ENCODE data around the gene EGF. TPM values are rescaled to one million over a fixed set of nuclear protein-coding genes. Genes with fewer than 3 reads are reported as not detected.
"Not testable (repeated sequence)": the region's sequence is repeated elsewhere in the genome, so short reads cannot be mapped to it uniquely, and the experiment has no call there.

EGF gene
- polyA plus RNA-seq, 1 donor: 10.3 TPM

DNA sequence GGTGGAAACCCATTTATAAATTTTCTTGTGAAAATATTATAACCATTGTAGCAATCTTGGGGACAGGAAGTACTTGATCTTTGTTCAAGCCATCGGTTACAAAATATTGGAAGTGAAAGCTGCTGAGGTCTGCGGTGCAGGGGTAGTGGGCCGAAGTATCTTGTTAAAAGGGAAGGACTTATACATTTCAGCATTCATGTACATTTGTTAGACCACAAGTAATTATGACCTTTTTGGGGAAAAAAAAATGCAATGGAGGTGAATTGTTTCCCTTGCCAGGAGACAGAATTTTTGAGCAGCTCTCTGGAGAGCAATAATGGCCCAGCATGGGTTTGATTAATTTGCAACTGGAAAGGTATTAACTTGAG, 121.3 kb downstream of the EGF start:
- DNase-seq (ENCODE audit: low read depth): no peak

DNA sequence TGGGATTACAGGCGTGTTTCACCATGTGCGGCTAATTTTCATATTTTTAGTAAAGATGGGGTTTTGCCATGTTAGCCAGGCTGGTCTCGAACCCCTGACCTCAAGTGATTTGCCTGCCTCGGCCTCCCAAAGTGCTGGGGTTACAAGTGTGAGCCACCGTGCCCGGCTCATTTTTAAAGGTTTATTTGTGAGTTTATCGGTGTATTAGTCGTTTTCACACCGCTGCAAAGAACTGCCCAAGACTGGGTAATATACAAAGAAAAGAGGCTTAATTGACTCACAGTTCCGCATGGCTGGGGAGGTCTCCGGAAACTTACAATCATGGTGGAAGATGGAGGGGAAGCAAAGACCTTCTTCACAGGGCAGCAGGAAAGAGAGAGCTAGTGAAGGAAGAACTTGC, 126.5 kb downstream of the EGF start:
- not testable (repeated sequence) for DNase-seq (ENCODE audit: low read depth)

DNA sequence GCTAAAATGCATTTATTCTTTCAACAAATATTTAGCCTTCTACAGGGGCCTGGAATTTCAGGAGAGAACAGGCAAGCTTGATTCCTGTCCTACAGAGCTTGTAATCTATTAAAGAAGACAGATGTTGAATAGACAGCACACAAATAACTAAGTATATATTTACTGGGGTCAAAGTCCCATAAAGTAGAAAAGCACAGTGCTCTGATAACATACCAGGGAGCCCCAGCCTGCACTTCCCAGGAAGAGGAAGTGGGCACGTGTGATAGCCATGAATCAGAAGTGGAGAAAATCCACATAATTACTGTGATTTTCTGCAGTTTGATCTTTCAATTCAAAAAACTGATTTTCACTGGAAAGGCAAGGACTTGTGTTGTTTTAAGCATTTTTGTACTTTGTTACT, 129.1 kb downstream of the EGF start:
- no peak for DNase-seq (ENCODE audit: low read depth)

DNA sequence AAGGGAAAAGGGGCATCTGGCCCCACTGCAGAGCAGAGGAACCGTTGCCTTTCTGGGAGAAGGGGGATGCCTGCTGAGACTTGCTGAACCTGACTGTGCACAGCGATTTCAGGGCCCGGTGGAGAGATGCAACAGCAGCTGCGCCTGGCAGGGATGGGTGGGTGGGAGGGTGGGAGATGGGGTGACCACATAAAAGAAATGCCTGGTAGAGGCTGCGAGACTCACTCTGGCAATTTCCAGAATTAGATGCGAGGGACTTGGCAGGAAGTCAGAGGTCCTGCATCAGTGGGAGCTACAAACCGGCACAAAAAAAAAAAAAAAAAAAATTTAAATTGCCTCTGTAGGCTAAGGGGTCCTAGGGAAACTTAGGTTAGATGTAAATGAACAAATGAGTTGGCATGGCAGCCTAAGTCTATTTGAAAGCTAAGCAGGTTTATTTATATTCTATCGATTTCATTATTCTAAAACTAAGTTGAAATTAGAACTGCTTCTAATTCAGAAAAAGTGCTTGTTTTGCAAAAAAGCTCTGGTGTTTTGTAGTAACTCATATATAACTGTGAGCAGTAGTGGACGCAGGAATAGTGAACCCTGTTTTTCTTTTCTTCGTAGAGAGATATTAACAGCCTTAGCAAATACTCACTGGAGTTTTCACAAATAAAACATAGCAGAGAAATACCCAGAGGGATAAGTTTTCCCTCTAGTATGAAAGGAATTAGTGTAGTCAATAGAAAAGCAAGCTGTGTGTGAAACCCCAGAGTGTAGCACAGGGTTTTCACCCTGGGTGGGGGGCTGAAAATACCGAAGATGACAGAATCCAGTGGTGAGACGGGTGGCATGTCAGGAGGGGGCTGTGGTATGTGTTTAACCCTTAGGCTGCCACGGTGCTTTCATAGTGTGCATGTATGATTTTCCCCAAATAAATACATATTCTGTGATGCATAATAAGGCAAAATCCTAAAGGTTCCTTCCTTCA, 130.1 kb downstream of the EGF start:
- DNase-seq (ENCODE audit: low read depth): no peak

DNA sequence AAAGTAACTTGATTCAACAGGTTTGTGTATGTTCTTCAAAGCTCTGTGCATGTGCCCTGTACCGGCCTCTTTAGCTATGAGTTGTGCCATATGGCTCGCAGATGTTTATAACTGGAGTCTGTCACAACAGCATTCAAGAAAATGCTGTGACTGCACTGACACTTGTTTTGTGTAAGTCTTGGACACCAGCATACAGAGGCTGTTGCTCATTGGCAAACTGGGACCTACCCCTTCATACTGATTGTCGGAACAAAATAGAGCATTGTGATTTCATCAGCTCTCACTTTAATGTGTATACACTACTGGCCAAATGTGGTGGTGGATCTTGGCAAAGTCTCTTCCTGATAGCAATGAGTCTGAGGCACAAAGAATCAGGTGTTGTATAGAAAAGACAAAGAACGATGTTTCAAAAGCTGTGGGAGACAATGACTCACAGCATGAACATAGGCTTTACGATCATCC, 133.9 kb downstream of the EGF start:
- no peak for DNase-seq (ENCODE audit: low read depth)

DNA sequence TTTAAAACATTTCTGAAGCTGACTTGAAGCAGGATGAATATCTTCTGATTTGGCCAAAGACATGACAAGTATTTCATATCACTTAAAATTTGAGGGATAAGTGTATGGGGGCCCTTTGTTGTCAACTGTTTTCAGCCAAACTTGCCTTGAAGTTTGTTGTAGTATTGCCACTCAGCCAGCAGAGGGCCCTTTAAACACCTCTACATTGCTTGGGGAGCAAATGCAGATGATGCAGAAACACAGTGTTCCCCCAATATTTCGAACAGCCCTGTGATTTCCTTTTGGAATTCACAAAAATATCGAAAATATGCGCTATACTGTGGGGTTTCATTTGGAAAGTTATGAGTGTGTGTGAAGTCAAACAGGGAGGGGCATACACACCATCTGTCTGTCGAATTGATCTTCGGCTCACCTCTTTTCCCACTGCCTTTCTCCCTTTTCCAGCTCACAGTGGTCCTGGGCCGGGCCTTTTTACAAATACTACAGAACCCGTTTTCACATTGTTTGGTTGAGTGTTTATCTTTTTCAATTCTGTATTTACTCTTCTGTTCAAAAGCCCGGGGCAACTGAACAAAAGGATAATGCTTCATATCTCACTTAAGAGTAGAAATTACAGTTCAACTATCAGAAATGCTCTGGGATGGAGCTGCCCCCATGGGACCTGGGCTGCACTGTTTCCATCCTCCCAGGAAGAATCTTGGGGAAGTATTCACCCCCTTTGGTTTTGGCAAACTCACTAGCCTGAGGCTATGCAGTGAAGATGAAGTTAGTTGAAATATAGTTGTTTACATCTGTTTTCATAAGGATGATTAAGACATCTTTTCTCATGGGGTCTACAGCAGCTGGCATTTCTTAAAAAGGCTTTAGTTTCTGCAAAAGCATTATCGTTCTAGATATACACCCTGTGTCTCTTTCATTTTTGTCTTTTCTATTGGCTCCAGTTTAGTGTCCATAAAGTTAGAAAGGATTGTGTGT, 137.6 kb downstream of the EGF start:
- DNase-seq (ENCODE audit: low read depth): no peak

- no peak for DNase-seq (ENCODE audit: low read depth)
Measured at GRCh38 chr4:110055158-110055768, 142.6 kb downstream of the EGF start.

- DNase-seq (ENCODE audit: low read depth): no peak
Measured at GRCh38 chr4:110058677-110059076, 146.0 kb downstream of the EGF start.

- no peak for DNase-seq (ENCODE audit: low read depth)
Measured at GRCh38 chr4:110059556-110060191, 147.0 kb downstream of the EGF start.

GRCh38 chr4:110061076-110061475, 148.4 kb downstream of the EGF start:
- DNase-seq (ENCODE audit: low read depth): no peak

Other genes starting within 250 kb of the EGF start
- 13.9 TPM for gene CASP6, start 209.4 kb upstream of the EGF start, polyA plus RNA-seq (ENCODE audit: insufficient read length)
- 17.5 TPM for gene PLA2G12A, start 182.8 kb upstream of the EGF start, polyA plus RNA-seq (ENCODE audit: insufficient read length)
- 6.5 TPM for gene CFI, start 110.9 kb upstream of the EGF start, polyA plus RNA-seq (ENCODE audit: insufficient read length)
- gene GAR1, start 97.1 kb upstream of the EGF start, polyA plus RNA-seq (ENCODE audit: insufficient read length): 28.1 TPM
- gene RRH, start 84.9 kb upstream of the EGF start, polyA plus RNA-seq (ENCODE audit: insufficient read length): 0.28 TPM
- gene LRIT3, start 64.8 kb upstream of the EGF start, polyA plus RNA-seq (ENCODE audit: insufficient read length): 0.20 TPM

All from forelimb muscle (tissue), 1 donor.